Pancreas (tissue), 10 donors: ENCODE measurements around the gene EIF4EBP2. TPM values are rescaled to one million over a fixed set of nuclear protein-coding genes. Genes with fewer than 3 reads are reported as not detected.

Source experiments
- ATAC-seq, 4 donors: fragments of 200-7000 bp; cut with Tn5 transposase; one replicate each; pipeline versions ENCODE4 v1.8.0 to v1.9.1; 2020; ENCODE audit warnings: mild to moderate bottlenecking in 4 of 4, moderate library complexity in 4 of 4
- DNase-seq, 6 donors: peaks; one replicate each; pipeline ENCODE4 v3.0.0-alpha.2; 2020
- FAIRE-seq: peaks from 2 replicates; lab custom pipeline; 2012; peaks lifted over from hg19 to GRCh38; lab: Jason Lieb, UNC
- H3K27ac ChIP-seq, 4 donors: fragments of 200-600 bp; sonication (generic); 1 replicate in 3 of 4; 2 replicates in 1 of 4; pipeline versions ENCODE4 v1.5.0 to v1.8.0; 2020
- H3K27me3 ChIP-seq, 4 donors: fragments of 200-600 bp; one replicate each; pipeline ENCODE4 v1.8.0; 2021
- H3K36me3 ChIP-seq, 3 donors: fragments of 200-600 bp; sonication (generic) in 1 of 3; one replicate each; pipeline versions ENCODE4 v1.5.0 to v1.8.0; 2020 to 2021
- H3K4me1 ChIP-seq, 3 donors: fragments of 200-600 bp; one replicate each; pipeline ENCODE4 v1.8.0; 2021
- H3K4me3 ChIP-seq, 4 donors: fragments of 200-600 bp; sonication (generic) in 2 of 4; one replicate each; pipeline versions ENCODE4 v1.5.0 to v1.8.0; 2020 to 2021
- H3K9me3 ChIP-seq, 4 donors: fragments of 200-600 bp; one replicate each; pipeline ENCODE4 v1.8.0; 2021
- WGBS, 2 donors: extraction: QIAGEN DNeasy Blood & Tissue Kit; methylation state at CpG; one replicate each; pipeline ENCODE4 v1.1.7; 2013; 5-methylcytosine and 5-hydroxymethylcytosine counted together
- intact Hi-C, 3 donors: fragments of 100-400 bp; cut with DNase I; formaldehyde crosslinking; loops; one replicate each; pipeline versions ENCODE4 v1.11.1 to v1.14.2; 2022
- polyA plus RNA-seq, 2 donors: library from polyadenylated mRNA; stranded (reverse); fragments of 200-250 nt; gene quantifications; one replicate each; pipeline ENCODE4 v1.2.3, GENCODE V29; 2013
- total RNA-seq, 6 donors: library from RNA; stranded (reverse); fragmentation: NEBNext Ultra II Directional in 4 of 6; extraction: Animal tissue kit (Norgen Biotek cat#: 25700) in 4 of 6; gene quantifications; one replicate each; pipeline versions ENCODE4 v1.2.1 to v1.2.4, GENCODE V29; 2021 to 2023
- TF ChIP-seq, protein P1 (sequence below), 4 donors: fragments of 200-600 bp; sonication (generic) in 3 of 4; IDR thresholded peaks; one replicate each; pipeline versions ENCODE4 v1.5.0 to v1.8.0; 2021; ENCODE audit warnings: antibody characterized with exemption in 4 of 4
- donor health status: healthy with polysubstance abuse.
- donor health status: DM: no; HTN: no; CAD: no; lungs with moderate emphysema.
- donor health status: DM: no; HTN: no; CAD: no.
- donor health status: control.
- donor health status: control.
- donor health status: Bipolar disorder and iron deficiency.
- donor health status: DM: yes; HTN: yes; CAD: no.
- donor health status: DM: no; HTN: no; CAD: no.
- donor health status: DM: no; HTN: no; CAD: no.
- donor health status: DM: yes; HTN: yes; CAD: no.

EIF4EBP2 gene
- total and polyA plus RNA-seq, 8 donors, result 12.5 to 43.5 (median 30.7) TPM

- DNase-seq (no peak), ATAC-seq (no peak), FAIRE-seq (no peak)
- Histone ChIP-seq H3K27me3 (no peaks in the 10 kb centered on the region), H3K36me3 (no peaks in the 10 kb centered on the region), H3K4me1 (peaks cover 0 to 6% (median 4%) of the 10 kb centered on the region in 3 donors), H3K27ac (no peak overlapping the region), H3K9me3 (no peaks in the 10 kb centered on the region), H3K4me3 (no peak overlapping the region)
- intact Hi-C loops, result no loop called here
- WGBS, 2 donors, result 84 to 88% methylated on average over 4 of the region's 4 CpGs
- TF ChIP-seq, protein P1, sequence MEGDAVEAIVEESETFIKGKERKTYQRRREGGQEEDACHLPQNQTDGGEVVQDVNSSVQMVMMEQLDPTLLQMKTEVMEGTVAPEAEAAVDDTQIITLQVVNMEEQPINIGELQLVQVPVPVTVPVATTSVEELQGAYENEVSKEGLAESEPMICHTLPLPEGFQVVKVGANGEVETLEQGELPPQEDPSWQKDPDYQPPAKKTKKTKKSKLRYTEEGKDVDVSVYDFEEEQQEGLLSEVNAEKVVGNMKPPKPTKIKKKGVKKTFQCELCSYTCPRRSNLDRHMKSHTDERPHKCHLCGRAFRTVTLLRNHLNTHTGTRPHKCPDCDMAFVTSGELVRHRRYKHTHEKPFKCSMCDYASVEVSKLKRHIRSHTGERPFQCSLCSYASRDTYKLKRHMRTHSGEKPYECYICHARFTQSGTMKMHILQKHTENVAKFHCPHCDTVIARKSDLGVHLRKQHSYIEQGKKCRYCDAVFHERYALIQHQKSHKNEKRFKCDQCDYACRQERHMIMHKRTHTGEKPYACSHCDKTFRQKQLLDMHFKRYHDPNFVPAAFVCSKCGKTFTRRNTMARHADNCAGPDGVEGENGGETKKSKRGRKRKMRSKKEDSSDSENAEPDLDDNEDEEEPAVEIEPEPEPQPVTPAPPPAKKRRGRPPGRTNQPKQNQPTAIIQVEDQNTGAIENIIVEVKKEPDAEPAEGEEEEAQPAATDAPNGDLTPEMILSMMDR (IDR thresholded peaks at IDR 0.05), result no peak
These were observed 8.4 kb downstream of the EIF4EBP2 start for GRCh38 chr10:70412356-70412755.

GRCh38 chr10:70417568-70417967, 13.6 kb downstream of the EIF4EBP2 start:
- DNase-seq (no peak), FAIRE-seq (no peak), ATAC-seq (no peak)
- Histone ChIP-seq H3K36me3 (peaks cover 5 to 27% (median 9%) of the 10 kb centered on the region in 3 donors), H3K9me3 (no peaks in the 10 kb centered on the region), H3K27ac (no peak overlapping the region), H3K27me3 (no peaks in the 10 kb centered on the region), H3K4me1 (peaks cover 0 to 6% (median 4%) of the 10 kb centered on the region in 3 donors), H3K4me3 (no peak overlapping the region)
- TF ChIP-seq, protein P1 (IDR thresholded peaks at IDR 0.05), result no peak
- WGBS, 2 donors, result 97 to 100% methylated on average over 1 of the region's 1 CpG
- intact Hi-C loops, result no loop called here

GRCh38 chr10:70418229-70418628, 14.3 kb downstream of the EIF4EBP2 start:
- H3K27ac ChIP-seq, result no peak overlapping the region
- H3K27me3 ChIP-seq, result no peaks in the 10 kb centered on the region
- WGBS, 2 donors, result 83 to 95% methylated on average over 1 of the region's 1 CpG
- intact Hi-C loops, result no loop called here
- ATAC-seq (no peak), FAIRE-seq (no peak), DNase-seq (no peak)
- TF ChIP-seq, protein P1 (IDR thresholded peaks at IDR 0.05), result no peak
- peaks cover 0 to 6% (median 0%) of the 10 kb centered on the region in 3 donors for H3K4me1 ChIP-seq
- H3K4me3 ChIP-seq, result no peak overlapping the region
- H3K36me3 ChIP-seq, result peaks cover 7 to 30% (median 10%) of the 10 kb centered on the region in 3 donors
- H3K9me3 ChIP-seq, result no peaks in the 10 kb centered on the region

DNA sequence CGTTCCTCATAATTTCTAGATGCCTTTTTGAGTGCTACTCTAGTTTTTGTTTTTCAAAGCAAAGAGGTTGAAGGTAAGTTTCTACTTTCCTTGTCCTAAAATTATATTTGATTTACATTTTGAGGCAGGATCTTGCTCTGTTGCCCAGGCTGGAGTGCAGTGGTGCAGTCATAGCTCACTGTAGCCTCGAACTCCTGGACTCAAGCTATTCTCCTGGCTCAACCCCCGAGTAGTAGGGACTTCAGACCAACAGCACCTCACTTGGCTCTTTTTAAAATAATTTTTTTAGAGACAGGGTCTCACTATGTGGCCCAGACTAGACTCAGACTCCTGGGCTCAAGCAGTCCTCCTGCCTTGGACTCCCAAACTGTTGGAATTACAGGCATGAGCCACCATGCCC, 14.8 kb downstream of the EIF4EBP2 start:
- DNase-seq, result no peak
- WGBS, 2 donors, result 97 to 100% methylated on average over 3 of the region's 3 CpGs
- intact Hi-C loops, result no loop called here
- no peak overlapping the region for H3K27ac ChIP-seq
- no peak for ATAC-seq
- H3K9me3 ChIP-seq, result no peaks in the 10 kb centered on the region
- H3K36me3 ChIP-seq, result peaks cover 7 to 33% (median 10%) of the 10 kb centered on the region in 3 donors
- no peak for FAIRE-seq
- TF ChIP-seq, protein P1 (IDR thresholded peaks at IDR 0.05), result no peak
- H3K4me1 ChIP-seq, result peaks cover 0 to 6% (median 0%) of the 10 kb centered on the region in 3 donors
- H3K4me3 ChIP-seq, result no peak overlapping the region
- no peaks in the 10 kb centered on the region for H3K27me3 ChIP-seq

DNA sequence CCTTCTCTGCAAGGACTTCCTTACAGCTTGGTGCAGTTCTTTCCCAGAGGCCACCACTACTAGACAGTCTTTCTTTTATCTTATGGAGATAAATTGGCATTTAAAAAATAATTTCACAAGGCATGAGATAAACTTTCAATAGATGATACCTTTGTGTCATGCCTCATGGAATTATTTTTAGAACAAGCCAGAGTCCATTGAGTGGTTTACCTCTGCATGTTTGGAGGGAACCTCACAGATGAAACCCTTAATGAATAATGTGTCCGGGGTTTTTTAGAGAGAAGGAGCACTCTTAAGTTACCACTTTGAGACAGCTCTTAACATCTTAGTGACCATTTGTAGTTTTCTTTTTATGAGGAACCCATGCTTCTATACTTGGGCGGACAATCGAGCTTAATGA, 20.4 kb downstream of the EIF4EBP2 start:
- Histone ChIP-seq H3K9me3 (no peaks in the 10 kb centered on the region), H3K4me3 (no peak overlapping the region), H3K27ac (no peak overlapping the region), H3K27me3 (no peaks in the 10 kb centered on the region), H3K4me1 (no peaks in the 10 kb centered on the region), H3K36me3 (peaks cover 7 to 74% (median 10%) of the 10 kb centered on the region in 3 donors)
- TF ChIP-seq, protein P1 (IDR thresholded peaks at IDR 0.05), result no peak
- DNase-seq (no peak), ATAC-seq (no peak), FAIRE-seq (no peak)
- 90 to 94% methylated on average over 3 of the region's 3 CpGs for WGBS, 2 donors
- intact Hi-C loops, result no loop called here
